ENCODE data around the gene LEMD2.

LEMD2 gene

DNA sequence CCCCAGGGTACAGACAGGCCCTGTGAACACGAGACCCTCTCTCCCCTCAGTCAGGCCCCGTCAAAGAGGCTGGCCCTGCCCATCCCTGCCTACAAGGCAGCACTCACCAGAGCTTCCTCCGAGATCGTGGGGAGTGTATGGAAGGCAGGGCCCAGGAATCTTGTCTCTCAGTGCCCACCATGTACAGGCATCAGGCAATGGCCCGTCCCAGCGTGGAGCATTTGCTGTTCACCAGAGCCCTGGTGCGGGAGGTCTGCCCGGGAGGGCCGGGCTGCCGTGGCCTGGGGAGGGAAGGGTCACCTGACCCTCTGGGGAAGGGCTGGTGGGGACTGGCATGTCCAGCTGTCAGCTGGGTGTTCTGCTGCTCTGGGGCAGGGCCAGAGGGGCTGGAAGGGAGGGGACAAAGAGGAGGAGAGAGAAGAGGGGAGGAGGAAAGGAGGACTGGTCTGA, 42.3 kb downstream of the LEMD2 start, which contains the start of gene IP6K3:
Gene IP6K3 (minus strand): TSS at position 255 of the 450 bp plus-strand sequence. CDS start 11,429 bp downstream, outside the sequence.
- H3K9me3 ChIP-seq (ENCODE audit: control insufficient read depth, insufficient read depth, low read length) = no peaks in the 10 kb centered on the region
- H3K9me2 ChIP-seq (replicated peaks; ENCODE audit: control insufficient read depth, low read length) = no peaks in the 10 kb centered on the region
- H3K4me2 ChIP-seq (ENCODE audit: low read length) = no peak within 1 kb of the TSS
- H3K27ac ChIP-seq (ENCODE audit: low read depth, low read length) = no peak within 1 kb of the TSS
- no peaks in the 10 kb centered on the region for H4K20me1 ChIP-seq (ENCODE audit: control insufficient read depth, insufficient read depth, low read depth, low read length)
- H3F3A ChIP-seq (ENCODE audit: control insufficient read depth, insufficient read depth) = no peaks in the 10 kb centered on the region
- no peak for TF ChIP-seq EZH2phosphoT487 (IDR thresholded peaks at IDR 0.05; ENCODE audit: borderline replicate concordance, low read length)
- TF ChIP-seq, protein P1, sequence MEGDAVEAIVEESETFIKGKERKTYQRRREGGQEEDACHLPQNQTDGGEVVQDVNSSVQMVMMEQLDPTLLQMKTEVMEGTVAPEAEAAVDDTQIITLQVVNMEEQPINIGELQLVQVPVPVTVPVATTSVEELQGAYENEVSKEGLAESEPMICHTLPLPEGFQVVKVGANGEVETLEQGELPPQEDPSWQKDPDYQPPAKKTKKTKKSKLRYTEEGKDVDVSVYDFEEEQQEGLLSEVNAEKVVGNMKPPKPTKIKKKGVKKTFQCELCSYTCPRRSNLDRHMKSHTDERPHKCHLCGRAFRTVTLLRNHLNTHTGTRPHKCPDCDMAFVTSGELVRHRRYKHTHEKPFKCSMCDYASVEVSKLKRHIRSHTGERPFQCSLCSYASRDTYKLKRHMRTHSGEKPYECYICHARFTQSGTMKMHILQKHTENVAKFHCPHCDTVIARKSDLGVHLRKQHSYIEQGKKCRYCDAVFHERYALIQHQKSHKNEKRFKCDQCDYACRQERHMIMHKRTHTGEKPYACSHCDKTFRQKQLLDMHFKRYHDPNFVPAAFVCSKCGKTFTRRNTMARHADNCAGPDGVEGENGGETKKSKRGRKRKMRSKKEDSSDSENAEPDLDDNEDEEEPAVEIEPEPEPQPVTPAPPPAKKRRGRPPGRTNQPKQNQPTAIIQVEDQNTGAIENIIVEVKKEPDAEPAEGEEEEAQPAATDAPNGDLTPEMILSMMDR (IDR thresholded peaks at IDR 0.05; ENCODE audit: low read depth, low read length, poor library complexity, severe bottlenecking) = no peak
- no peaks in the 10 kb centered on the region for H3K36me3 ChIP-seq (ENCODE audit: control insufficient read depth, low read length)
- peaks cover 35% of the 10 kb centered on the region for H3K27me3 ChIP-seq (ENCODE audit: control insufficient read depth, low read length)
- H3K79me2 ChIP-seq (ENCODE audit: control insufficient read depth, low read length) = no peaks in the 10 kb centered on the region
- H3K4me3 ChIP-seq (ENCODE audit: low read length) = no peak within 1 kb of the TSS
- H3K4me1 ChIP-seq (ENCODE audit: control insufficient read depth, low read length) = no peaks in the 10 kb centered on the region

DNA sequence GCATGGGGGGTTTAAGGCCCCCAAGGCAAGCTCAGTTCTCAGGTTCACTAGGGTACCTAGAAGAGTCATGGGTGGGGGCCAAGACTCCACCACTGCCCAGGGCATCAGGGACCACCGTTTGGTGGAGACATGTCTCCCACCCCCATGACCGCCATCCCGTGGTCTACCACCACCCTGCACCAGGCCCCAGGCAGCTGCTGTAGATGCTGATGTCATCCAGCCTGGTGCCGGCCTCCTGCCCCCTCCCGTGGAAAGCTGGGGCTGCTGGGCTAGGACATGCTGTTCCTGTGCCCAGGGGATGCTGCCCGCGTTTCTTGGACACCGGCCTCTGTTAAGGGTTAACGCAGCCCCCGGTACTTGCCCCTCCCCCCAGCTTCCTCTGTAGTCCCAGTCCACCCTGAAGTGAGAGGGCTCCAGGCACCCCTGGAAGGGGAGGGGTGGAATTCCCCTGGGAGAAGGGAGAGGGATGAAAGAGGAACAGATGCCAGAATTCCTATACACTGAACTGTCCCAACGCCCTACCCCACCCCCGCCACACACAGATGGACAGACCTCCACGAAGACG, 42.8 kb downstream of the LEMD2 start:
- H3K36me3 ChIP-seq (ENCODE audit: control insufficient read depth, low read length) = no peaks in the 10 kb centered on the region
- H3K27me3 ChIP-seq (ENCODE audit: control insufficient read depth, low read length) = peaks cover 35% of the 10 kb centered on the region
- TF ChIP-seq, protein P1 (IDR thresholded peaks at IDR 0.05; ENCODE audit: low read depth, low read length, poor library complexity, severe bottlenecking) = no peak
- no peaks in the 10 kb centered on the region for H4K20me1 ChIP-seq (ENCODE audit: control insufficient read depth, insufficient read depth, low read depth, low read length)
- H3K9me3 ChIP-seq (ENCODE audit: control insufficient read depth, insufficient read depth, low read length) = no peaks in the 10 kb centered on the region
- no peak overlapping the region for H3K4me3 ChIP-seq (ENCODE audit: low read length)
- no peaks in the 10 kb centered on the region for H3K9me2 ChIP-seq (replicated peaks; ENCODE audit: control insufficient read depth, low read length)
- H3K79me2 ChIP-seq (ENCODE audit: control insufficient read depth, low read length) = no peaks in the 10 kb centered on the region
- H3K4me1 ChIP-seq (ENCODE audit: control insufficient read depth, low read length) = no peaks in the 10 kb centered on the region
- H3F3A ChIP-seq (ENCODE audit: control insufficient read depth, insufficient read depth) = no peaks in the 10 kb centered on the region
- no peak overlapping the region for H3K27ac ChIP-seq (ENCODE audit: low read depth, low read length)
- no peak overlapping the region for H3K4me2 ChIP-seq (ENCODE audit: low read length)

DNA sequence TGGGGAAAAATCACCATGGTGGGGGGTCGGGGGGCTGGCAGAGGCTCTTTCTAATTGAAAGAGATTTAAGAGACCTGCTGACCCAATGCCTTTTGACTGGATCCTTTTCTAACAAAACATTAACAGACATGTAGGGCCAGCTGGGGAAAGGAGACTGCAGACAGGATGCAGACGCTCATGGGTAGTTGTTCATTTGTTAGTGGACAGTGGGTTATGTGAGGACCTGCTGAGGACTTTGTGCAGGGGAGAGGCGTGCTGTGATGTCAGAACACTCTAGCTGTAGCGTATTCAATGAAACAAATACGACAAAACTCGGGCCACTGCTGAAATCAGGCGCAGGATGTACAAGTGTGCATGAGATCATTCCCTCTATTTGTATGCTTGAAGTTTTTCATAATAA, 43.4 kb downstream of the LEMD2 start:
- Histone ChIP-seq H3K9me2 (replicated peaks; ENCODE audit: control insufficient read depth, low read length) (no peaks in the 10 kb centered on the region), H3K4me1 (ENCODE audit: control insufficient read depth, low read length) (no peaks in the 10 kb centered on the region), H4K20me1 (ENCODE audit: control insufficient read depth, insufficient read depth, low read depth, low read length) (no peaks in the 10 kb centered on the region), H3K4me2 (ENCODE audit: low read length) (no peak overlapping the region), H3K79me2 (ENCODE audit: control insufficient read depth, low read length) (no peaks in the 10 kb centered on the region), H3K9me3 (ENCODE audit: control insufficient read depth, insufficient read depth, low read length) (no peaks in the 10 kb centered on the region), H3K27me3 (ENCODE audit: control insufficient read depth, low read length) (peaks cover 33% of the 10 kb centered on the region), H3K36me3 (ENCODE audit: control insufficient read depth, low read length) (no peaks in the 10 kb centered on the region), H3K4me3 (ENCODE audit: low read length) (no peak overlapping the region), H3F3A (ENCODE audit: control insufficient read depth, insufficient read depth) (no peaks in the 10 kb centered on the region), H3K27ac (ENCODE audit: low read depth, low read length) (no peak overlapping the region)
- TF ChIP-seq, protein P1 (IDR thresholded peaks at IDR 0.05; ENCODE audit: low read depth, low read length, poor library complexity, severe bottlenecking) = no peak
- no peak for TF ChIP-seq EZH2phosphoT487 (IDR thresholded peaks at IDR 0.05; ENCODE audit: borderline replicate concordance, low read length)
